ENCODE results near the gene PRLR. TPM values are rescaled to one million over a fixed set of nuclear protein-coding genes. Genes with fewer than 3 reads are reported as not detected.
"Not testable (repeated sequence)": the region's sequence is repeated elsewhere in the genome, so short reads cannot be mapped to it uniquely, and the experiment has no call there.

The PRLR gene
- total RNA-seq, 2 experiments from 2014 or later, result not detected

GRCh38 chr5:35188031-35188457 is 42.2 kb downstream of the PRLR start:
- ATAC-seq, result no peak
- no peak for DNase-seq
- no peak overlapping the region for H3K27ac Mint-ChIP-seq
- H3K9me3 Mint-ChIP-seq, result no peaks in the 10 kb centered on the region
- peaks cover 4% of the 10 kb centered on the region for H3K27me3 Mint-ChIP-seq
- no peaks in the 10 kb centered on the region for H3K36me3 Mint-ChIP-seq (ENCODE audit: low read depth)
- ChIA-PET CTCF (no interaction called here), POLR2A (no interaction called here)
- no peak overlapping the region for H3K4me3 Mint-ChIP-seq
- no peak for TF ChIP-seq CTCF (IDR thresholded peaks at IDR 0.05)
- intact Hi-C loops (cut with micrococcal nuclease), result no loop called here
- H3K4me1 Mint-ChIP-seq (ENCODE audit: low read depth), result no peaks in the 10 kb centered on the region

- H3K27me3 Mint-ChIP-seq; DNase-seq; H3K9me3 Mint-ChIP-seq; ATAC-seq; POLR2A ChIA-PET; H3K4me1 Mint-ChIP-seq (ENCODE audit: low read depth); CTCF ChIA-PET; H3K27ac Mint-ChIP-seq; H3K36me3 Mint-ChIP-seq (ENCODE audit: low read depth); H3K4me3 Mint-ChIP-seq; intact Hi-C loops (cut with micrococcal nuclease): not testable (repeated sequence)
Observed at GRCh38 chr5:35187621-35188020, 42.7 kb downstream of the PRLR start.

- no peak overlapping the region for H3K27ac Mint-ChIP-seq
- no peaks in the 10 kb centered on the region for H3K4me1 Mint-ChIP-seq (ENCODE audit: low read depth)
- no peaks in the 10 kb centered on the region for H3K36me3 Mint-ChIP-seq (ENCODE audit: low read depth)
- DNase-seq (no peak), ATAC-seq (no peak)
- peaks cover 6% of the 10 kb centered on the region for H3K27me3 Mint-ChIP-seq
- TF ChIP-seq CTCF (IDR thresholded peaks at IDR 0.05), result no peak
- no peaks in the 10 kb centered on the region for H3K9me3 Mint-ChIP-seq
- CTCF ChIA-PET, result no interaction called here
- no peak overlapping the region for H3K4me3 Mint-ChIP-seq
- POLR2A ChIA-PET, result interaction anchor here (0.6 kb wide), 1 partner anchor 13 kb away, joined by 3 read pairs; no protein-coding TSS in a partner anchor
- intact Hi-C loops (cut with micrococcal nuclease), result no loop called here
Observed at GRCh38 chr5:35186749-35187148, 43.5 kb downstream of the PRLR start.

GRCh38 chr5:35185518-35185917 is 44.8 kb downstream of the PRLR start:
- H3K4me1 Mint-ChIP-seq (ENCODE audit: low read depth), result no peaks in the 10 kb centered on the region
- H3K36me3 Mint-ChIP-seq (ENCODE audit: low read depth), result no peaks in the 10 kb centered on the region
- no peak for TF ChIP-seq CTCF (IDR thresholded peaks at IDR 0.05)
- ChIA-PET POLR2A (interaction anchor here (0.6 kb wide), 1 partner anchor 35 kb away, joined by 3 read pairs; no protein-coding TSS in a partner anchor), CTCF (no interaction called here)
- H3K27ac Mint-ChIP-seq, result no peak overlapping the region
- DNase-seq, result no peak
- no peak for ATAC-seq
- H3K4me3 Mint-ChIP-seq, result no peak overlapping the region
- H3K27me3 Mint-ChIP-seq, result peaks cover 6% of the 10 kb centered on the region
- intact Hi-C loops (cut with micrococcal nuclease), result no loop called here
- H3K9me3 Mint-ChIP-seq, result no peaks in the 10 kb centered on the region

GRCh38 chr5:35183556-35183955 is 46.7 kb downstream of the PRLR start:
- CTCF ChIA-PET, result interaction anchor here (1.2 to 1.7 kb wide), 6 partner anchors 10 to 253 kb away, joined by 3 to 6 read pairs (median 4); no protein-coding TSS in a partner anchor
- intact Hi-C loops (cut with micrococcal nuclease), result loop anchor here (5.0 kb wide), 1 partner anchor 96 kb away; no protein-coding TSS in a partner anchor
- H3K27me3 Mint-ChIP-seq, result peaks cover 6% of the 10 kb centered on the region
- no peak overlapping the region for H3K27ac Mint-ChIP-seq
- H3K4me3 Mint-ChIP-seq, result no peak overlapping the region
- no peaks in the 10 kb centered on the region for H3K36me3 Mint-ChIP-seq (ENCODE audit: low read depth)
- POLR2A ChIA-PET, result no interaction called here
- ATAC-seq, result no peak
- no peak for DNase-seq
- TF ChIP-seq CTCF (IDR thresholded peaks at IDR 0.05), result peak; percentile 16
- H3K4me1 Mint-ChIP-seq (ENCODE audit: low read depth), result no peaks in the 10 kb centered on the region
- no peaks in the 10 kb centered on the region for H3K9me3 Mint-ChIP-seq
